NCI-H510A treated with DMSO at 0.1 percent for 48 hours (cell line): ENCODE data around the gene NSD1.
"Not testable (repeated sequence)": the region's sequence is repeated elsewhere in the genome, so short reads cannot be mapped to it uniquely, and the experiment has no call there.

Experiments used
- DNase-seq: peaks from one replicate; lab custom pipeline; 2025; lab: John Stamatoyannopoulos, UW

The NSD1 gene

DNA sequence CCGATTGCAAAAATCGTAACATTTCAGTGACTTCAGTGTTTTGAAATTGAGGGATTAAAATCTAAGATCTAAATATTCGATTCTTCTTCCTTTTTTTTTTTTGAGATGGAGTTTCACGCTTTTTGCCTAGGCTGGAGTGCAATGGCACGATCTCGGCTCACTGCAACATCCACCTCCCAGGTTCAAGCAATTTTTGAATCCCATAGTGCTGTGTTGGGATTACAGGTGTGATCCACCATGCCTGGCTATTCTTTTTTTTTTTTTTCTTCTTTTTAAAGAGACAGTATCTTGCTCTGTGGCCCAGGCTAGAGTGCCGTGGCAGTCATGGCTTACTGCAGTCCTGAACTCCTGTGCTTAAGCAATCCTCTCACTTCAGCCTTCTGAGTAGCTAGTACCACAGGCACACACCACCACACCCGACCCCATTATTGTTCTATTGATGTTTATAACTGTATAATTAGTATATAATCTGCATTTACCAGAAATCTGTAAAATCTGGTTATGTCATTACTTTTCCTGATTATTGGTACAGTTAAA lies 42.7 kb downstream of the NSD1 start:
- no peak for DNase-seq

DNA sequence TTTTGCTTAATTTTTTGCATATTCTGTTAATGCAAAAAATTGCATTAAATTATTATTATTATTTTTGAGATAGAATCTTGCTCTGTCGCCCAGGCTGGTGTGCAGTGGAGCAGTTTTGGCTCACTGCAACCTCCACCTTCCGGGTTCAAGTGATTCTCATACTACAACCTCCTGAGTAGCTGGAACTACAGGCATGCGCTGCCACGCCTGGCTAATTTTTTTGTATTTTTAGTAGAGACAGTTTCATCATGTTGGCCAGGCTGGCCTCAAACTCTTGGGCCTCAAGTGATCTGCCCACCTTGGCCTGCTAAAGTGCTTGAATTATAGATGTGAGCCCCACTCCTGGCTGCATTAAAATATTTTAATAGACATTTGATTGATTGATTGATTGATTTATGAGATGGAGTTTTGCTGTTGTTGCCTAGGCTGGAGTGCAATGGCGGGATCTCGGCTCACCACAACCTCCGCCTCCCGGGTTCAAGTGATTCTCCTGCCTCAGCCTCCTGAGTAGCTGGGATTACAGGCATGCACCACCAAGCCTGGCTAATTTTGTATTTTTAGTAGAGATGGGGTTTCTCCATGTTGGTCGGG lies 44.4 kb downstream of the NSD1 start:
- not testable (repeated sequence) for DNase-seq

GRCh38 chr5:177178733-177179304 lies 45.2 kb downstream of the NSD1 start:
- DNase-seq = no peak

DNA sequence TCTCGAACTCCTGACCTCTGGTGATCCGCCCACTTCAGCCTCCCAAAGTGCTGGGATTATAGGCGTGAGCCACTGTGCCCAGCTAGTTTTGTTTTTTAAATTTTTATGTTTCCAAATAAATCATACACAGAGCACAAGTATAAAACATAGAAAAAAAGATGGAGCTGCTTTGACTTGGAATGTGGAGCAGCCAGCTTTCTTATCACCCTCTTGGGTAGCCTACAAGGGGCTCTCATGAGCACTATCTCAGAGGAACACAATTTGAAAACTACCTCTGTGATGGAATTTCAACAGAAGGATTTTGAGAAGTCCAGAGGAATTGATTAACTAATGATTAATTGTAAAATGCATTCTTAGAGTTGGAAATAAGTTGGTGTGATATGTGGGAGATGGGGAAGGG lies 45.9 kb downstream of the NSD1 start:
- DNase-seq = no peak

DNA sequence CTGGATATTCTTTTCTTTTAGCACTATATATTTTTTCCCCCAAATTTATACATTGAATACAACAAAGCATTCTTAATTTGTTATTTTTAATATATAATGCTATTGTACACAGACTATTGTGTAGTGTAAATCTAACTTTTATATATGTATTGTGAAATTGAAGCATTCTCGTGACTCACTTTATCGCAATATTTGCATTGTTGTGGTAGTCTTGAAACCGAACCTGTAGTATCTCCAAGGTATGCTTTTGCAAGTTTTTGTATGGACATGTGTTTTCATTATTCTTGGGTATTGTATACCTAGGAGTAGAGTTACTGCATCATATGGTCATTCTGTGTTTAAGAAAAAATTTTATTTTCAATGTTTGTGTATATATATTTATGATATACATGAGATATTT lies 49.6 kb downstream of the NSD1 start:
- DNase-seq = no peak

DNA sequence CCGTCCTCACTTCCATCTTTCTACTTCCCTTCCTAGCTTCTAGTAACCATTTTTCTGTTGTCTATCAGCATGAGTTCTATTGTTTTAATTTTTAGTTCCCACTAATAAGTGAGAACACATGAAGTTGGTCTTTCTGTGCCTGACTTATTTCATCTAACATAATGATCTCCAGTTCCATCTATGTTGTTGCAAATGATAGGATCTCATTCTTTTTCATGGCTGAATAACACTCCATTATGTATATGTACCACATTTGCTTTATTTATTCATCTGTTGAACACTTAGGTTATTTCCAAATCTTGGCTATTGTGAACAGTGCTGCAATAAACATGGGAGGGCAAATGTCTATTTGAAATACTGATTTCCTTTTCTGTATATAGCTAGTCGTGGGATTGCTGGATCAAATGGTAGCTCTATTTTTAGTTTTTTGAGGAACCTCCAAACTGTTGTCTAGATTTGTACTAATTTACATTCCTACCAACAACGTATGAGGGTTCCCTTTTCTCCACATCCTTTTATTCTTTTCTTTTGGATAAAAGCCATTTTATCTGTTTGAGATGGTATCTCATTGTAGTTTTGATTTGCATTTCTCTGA lies 50.3 kb downstream of the NSD1 start:
- DNase-seq = no peak

GRCh38 chr5:177185993-177186392 lies 52.4 kb downstream of the NSD1 start:
- DNase-seq = no peak

GRCh38 chr5:177186645-177187044 lies 53.1 kb downstream of the NSD1 start:
- no peak for DNase-seq

- no peak for DNase-seq
Observed at GRCh38 chr5:177188775-177189174, 55.2 kb downstream of the NSD1 start.

- no peak for DNase-seq
Observed at GRCh38 chr5:177189416-177189815, 55.8 kb downstream of the NSD1 start.

DNA sequence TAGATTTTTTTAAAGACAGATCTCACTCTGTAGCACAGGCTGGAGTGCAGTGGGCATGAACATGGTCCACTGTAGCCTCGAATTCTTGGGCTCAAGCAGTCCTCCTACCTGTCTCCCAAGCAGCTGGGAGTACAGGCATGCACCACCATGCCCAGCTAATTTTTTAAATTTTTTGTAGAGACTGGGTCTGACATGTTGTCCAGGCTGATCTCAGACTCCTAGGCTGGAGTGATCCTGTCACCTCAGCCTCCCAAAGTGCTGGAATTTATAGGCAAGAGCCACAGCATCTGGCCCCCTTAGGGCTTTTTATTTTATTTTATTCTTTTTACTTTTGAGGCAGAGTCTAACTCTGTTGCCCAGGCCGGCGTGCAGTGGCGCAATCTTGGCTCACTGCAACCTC lies 56.4 kb downstream of the NSD1 start:
- DNase-seq = no peak

- DNase-seq = no peak
Observed at GRCh38 chr5:177194268-177194667, 60.7 kb downstream of the NSD1 start.

DNA sequence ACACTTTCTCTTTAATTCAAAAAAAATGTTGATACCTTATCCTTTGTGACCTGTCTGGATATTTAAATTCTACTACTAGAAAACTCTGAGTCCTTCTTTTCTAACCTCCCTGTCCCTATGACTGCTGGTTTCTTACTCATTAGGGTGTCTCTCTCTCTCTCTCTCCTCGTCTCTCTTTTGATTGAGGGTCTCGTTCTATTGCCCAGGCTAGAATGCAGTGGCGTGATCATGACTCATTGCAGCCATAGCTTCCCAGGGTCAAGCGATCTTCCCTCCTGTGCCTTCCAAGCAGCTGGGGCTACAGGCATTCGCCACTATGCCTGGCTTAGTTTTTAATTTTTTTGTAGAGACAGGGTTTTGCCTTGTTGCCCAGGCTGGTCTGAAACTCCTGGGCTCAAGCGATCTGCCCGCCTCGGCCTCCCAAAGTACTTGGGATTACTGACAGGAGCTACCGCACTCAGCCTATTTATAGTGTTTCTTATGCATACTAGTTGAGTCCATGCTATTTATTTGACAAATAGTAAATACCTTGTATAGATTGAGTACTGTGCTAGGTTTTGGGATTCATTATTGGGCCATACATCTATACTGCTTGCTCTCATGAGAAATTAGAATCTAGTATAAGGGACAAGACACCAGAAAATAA lies 61.9 kb downstream of the NSD1 start:
- DNase-seq = no peak

DNA sequence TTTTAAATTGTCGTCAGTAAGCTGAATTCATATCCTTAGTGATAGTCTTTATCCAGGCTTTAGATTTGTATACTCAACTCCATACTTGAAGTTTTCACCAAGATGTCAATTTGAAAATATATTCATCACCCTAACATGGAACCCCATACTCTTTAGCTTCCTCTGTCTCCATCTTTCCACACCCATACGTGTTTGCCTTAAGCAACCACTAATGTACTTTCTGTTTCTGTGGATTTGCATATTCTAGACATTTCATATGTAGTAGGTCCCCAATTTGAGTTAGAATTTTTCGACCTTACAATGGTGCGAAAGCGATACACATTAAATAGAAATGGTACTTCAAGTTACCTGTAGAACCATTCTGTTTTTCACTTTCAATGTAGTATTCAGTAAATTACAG lies 65.2 kb downstream of the NSD1 start:
- DNase-seq = no peak

DNA sequence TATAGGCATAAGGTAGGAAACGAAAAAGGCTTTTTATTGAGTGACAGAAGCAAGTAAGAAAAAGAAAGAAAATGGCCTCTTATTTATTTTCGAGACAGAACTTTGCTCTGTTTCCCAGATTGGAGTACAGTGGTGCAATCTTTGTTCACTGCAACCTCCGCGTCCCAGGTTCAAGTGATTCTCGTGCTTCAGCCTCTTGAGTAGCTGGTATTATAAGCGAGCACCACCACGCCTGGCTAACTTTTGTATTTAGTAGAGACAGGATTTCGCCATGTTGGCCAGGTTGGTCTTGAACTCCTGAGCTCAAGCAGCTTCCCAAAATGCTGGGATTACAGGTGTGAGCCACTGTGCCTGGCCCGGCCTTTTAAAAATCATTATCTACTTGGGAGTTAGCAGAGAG lies 70.7 kb downstream of the NSD1 start:
- no peak for DNase-seq

DNA sequence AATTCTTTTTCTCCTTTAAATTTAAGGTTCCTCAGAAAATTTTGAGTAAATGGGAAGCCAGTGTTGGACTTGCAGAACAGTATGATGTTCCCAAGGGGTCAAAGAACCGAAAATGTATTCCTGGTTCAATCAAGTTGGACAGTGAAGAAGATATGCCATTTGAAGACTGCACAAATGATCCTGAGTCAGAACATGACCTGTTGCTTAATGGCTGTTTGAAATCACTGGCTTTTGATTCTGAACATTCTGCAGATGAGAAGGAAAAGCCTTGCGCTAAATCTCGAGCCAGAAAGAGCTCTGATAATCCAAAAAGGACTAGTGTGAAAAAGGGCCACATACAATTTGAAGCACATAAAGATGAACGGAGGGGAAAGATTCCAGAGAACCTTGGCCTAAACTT lies 76.0 kb downstream of the NSD1 start:
- DNase-seq = no peak

- DNase-seq = no peak
Observed at GRCh38 chr5:177212242-177212641, 78.7 kb downstream of the NSD1 start.

GRCh38 chr5:177220576-177220975 lies 87.0 kb downstream of the NSD1 start:
- DNase-seq = no peak

DNA sequence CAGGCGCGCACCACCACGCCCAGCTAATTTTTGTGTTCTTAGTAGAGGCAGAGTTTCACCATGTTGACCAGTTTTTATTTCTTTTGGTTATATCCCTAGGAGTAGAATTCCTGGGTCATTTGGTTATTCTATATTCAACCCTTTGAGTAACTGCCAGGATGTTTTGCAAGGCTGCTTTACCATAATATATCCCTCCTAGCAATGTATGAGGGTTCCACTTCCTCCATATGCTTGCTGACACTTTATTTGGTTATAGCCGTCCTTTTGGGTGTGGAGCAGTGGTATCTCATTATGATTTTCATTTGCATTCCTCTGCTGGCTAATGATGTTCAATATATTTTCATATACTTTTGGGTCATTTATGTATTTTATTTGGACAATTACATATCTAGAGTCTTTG lies 88.7 kb downstream of the NSD1 start:
- no peak for DNase-seq

DNA sequence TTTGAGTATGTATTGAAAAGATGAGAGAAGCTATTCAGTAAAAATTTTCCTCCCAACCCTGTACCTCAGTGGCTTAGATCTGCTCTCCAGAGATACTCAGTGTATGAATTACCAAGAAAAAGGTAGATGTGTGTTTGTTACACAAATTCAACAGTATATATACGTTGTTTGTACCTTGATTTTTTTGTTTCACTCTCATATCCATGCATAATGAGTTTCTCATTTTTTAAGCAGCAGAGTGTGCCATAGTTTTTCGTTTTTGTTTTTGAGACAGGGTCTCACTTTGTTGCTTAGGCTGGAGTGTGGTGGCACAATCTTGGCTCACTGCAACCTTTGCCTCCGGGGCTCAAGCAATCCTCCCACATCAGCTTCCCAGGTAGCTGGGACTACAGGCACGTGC lies 92.2 kb downstream of the NSD1 start:
- no peak for DNase-seq

- no peak for DNase-seq
Observed at GRCh38 chr5:177226860-177227259, 93.3 kb downstream of the NSD1 start.

DNA sequence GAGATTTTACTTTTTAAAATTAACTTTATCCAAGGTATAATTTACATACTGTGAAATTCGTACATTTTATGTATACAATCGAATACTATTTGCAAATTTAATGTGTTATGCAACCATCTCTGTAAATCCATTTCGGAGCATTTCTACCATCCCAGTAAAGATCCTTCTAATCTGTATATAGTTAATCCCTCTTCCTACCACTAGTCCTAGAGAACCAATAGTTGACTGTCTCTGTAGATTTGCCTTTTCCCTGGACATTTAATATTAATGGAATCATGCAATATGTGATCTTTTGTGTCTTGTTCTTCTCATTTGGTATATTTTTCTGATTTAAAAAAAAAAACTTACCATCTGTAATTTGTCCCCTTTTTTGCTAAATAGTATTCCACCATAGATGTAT lies 95.2 kb downstream of the NSD1 start:
- no peak for DNase-seq

GRCh38 chr5:177230660-177231059 lies 97.1 kb downstream of the NSD1 start:
- DNase-seq = no peak
